ENCODE results near the gene SPINK6.

SPINK6 gene

GRCh38 chr5:148209151-148209770, 6.4 kb downstream of the SPINK6 start:
- no peak for TF ChIP-seq CTCF (IDR thresholded peaks at IDR 0.05; ENCODE audit: borderline replicate concordance, control extremely low read depth, extremely low read depth, insufficient read depth, missing control alignments)
- in situ Hi-C loops (cut with MboI; ENCODE audit: low sequenced_read_pairs, unreplicated experiment): no loop called here
- DNase-seq (ENCODE audit: low spot score): no peak

GRCh38 chr5:148214665-148215185, 11.9 kb downstream of the SPINK6 start:
- in situ Hi-C loops (cut with MboI; ENCODE audit: low sequenced_read_pairs, unreplicated experiment): no loop called here
- DNase-seq (ENCODE audit: low spot score): no peak
- TF ChIP-seq CTCF (IDR thresholded peaks at IDR 0.05; ENCODE audit: borderline replicate concordance, control extremely low read depth, extremely low read depth, insufficient read depth, missing control alignments): no peak

- DNase-seq (ENCODE audit: low spot score): no peak
- no peak for TF ChIP-seq CTCF (IDR thresholded peaks at IDR 0.05; ENCODE audit: borderline replicate concordance, control extremely low read depth, extremely low read depth, insufficient read depth, missing control alignments)
- in situ Hi-C loops (cut with MboI; ENCODE audit: low sequenced_read_pairs, unreplicated experiment): no loop called here
These were observed 18.7 kb downstream of the SPINK6 start for GRCh38 chr5:148221508-148221907.

GRCh38 chr5:148224117-148224742, 21.4 kb downstream of the SPINK6 start:
- no peak for TF ChIP-seq CTCF (IDR thresholded peaks at IDR 0.05; ENCODE audit: borderline replicate concordance, control extremely low read depth, extremely low read depth, insufficient read depth, missing control alignments)
- DNase-seq (ENCODE audit: low spot score): no peak
- in situ Hi-C loops (cut with MboI; ENCODE audit: low sequenced_read_pairs, unreplicated experiment): no loop called here

GRCh38 chr5:148228392-148228984, 25.6 kb downstream of the SPINK6 start:
- in situ Hi-C loops (cut with MboI; ENCODE audit: low sequenced_read_pairs, unreplicated experiment): no loop called here
- TF ChIP-seq CTCF (IDR thresholded peaks at IDR 0.05; ENCODE audit: borderline replicate concordance, control extremely low read depth, extremely low read depth, insufficient read depth, missing control alignments): no peak
- no peak for DNase-seq (ENCODE audit: low spot score)

GRCh38 chr5:148229840-148230239, 27.0 kb downstream of the SPINK6 start:
- in situ Hi-C loops (cut with MboI; ENCODE audit: low sequenced_read_pairs, unreplicated experiment): no loop called here
- no peak for TF ChIP-seq CTCF (IDR thresholded peaks at IDR 0.05; ENCODE audit: borderline replicate concordance, control extremely low read depth, extremely low read depth, insufficient read depth, missing control alignments)
- DNase-seq (ENCODE audit: low spot score): no peak
